Neural progenitor cell (in vitro differentiated cells): ENCODE measurements around the gene KRTAP2-1. TPM values are rescaled to one million over a fixed set of nuclear protein-coding genes. Genes with fewer than 3 reads are reported as not detected.

Experiments used
- DNase-seq: peaks from one replicate; pipeline ENCODE4 v3.0.0-alpha.2; 2016; ENCODE audit warnings: low spot score
- H2AFZ ChIP-seq: fragments of 200-600 bp; sonication (generic); replicated peaks from 2 replicates; pipeline ENCODE4 v1.6.1; 2016; ENCODE audit warnings: antibody characterized with exemption
- H3F3A ChIP-seq: fragments of 200-600 bp; sonication (generic); 2 replicates; pipeline ENCODE4 v1.6.1; 2016; ENCODE audit warnings: antibody characterized with exemption, low read depth
- H3K27ac ChIP-seq: fragments of 200-600 bp; sonication (generic); 2 replicates; pipeline ENCODE4 v1.5.1; 2016; ENCODE audit warnings: mild to moderate bottlenecking
- H3K27me3 ChIP-seq: fragments of 200-600 bp; sonication (generic); 2 replicates; pipeline ENCODE4 v1.6.1; 2016; ENCODE audit warnings: mild to moderate bottlenecking, moderate library complexity
- H3K36me3 ChIP-seq: fragments of 200-600 bp; sonication (generic); 2 replicates; pipeline ENCODE4 v1.5.1; 2016
- H3K4me1 ChIP-seq: fragments of 200-600 bp; sonication (generic); 2 replicates; pipeline ENCODE4 v1.6.1; 2016; ENCODE audit warnings: mixed run types
- H3K4me2 ChIP-seq: fragments of 200-600 bp; sonication (generic); 2 replicates; pipeline ENCODE4 v1.6.1; 2016
- H3K4me3 ChIP-seq: fragments of 200-600 bp; sonication (generic); 2 replicates; pipeline ENCODE4 v1.5.1; 2016
- H3K79me2 ChIP-seq: fragments of 200-600 bp; sonication (generic); 2 replicates; pipeline ENCODE4 v1.6.1; 2016; ENCODE audit warnings: low read depth
- H3K9ac ChIP-seq: fragments of 200-600 bp; sonication (generic); 2 replicates; pipeline ENCODE4 v1.6.1; 2016
- H3K9me3 ChIP-seq: fragments of 200-600 bp; sonication (generic); 2 replicates; pipeline ENCODE4 v1.5.1; 2016; ENCODE audit warnings: low read depth
- H4K20me1 ChIP-seq: fragments of 200-600 bp; sonication (generic); 2 replicates; pipeline ENCODE4 v1.6.1; 2016; ENCODE audit warnings: low read depth
- H3K27ac Mint-ChIP-seq: 3 replicates; pipeline ENCODE4 v1.8.0; 2021; ENCODE audit warnings: mixed read lengths
- H3K27me3 Mint-ChIP-seq: 2 replicates; pipeline ENCODE4 v1.8.0; 2022; ENCODE audit warnings: low read depth, mild to moderate bottlenecking, inconsistent platforms, moderate library complexity, mixed read lengths; ENCODE audit not compliant: insufficient read depth
- H3K36me3 Mint-ChIP-seq: 3 replicates; pipeline ENCODE4 v1.8.0; 2021; ENCODE audit warnings: mixed read lengths
- H3K4me1 Mint-ChIP-seq: 3 replicates; pipeline ENCODE4 v1.8.0; 2021; ENCODE audit warnings: mixed read lengths
- H3K4me3 Mint-ChIP-seq: 3 replicates; pipeline ENCODE4 v1.8.0; 2021; ENCODE audit warnings: mild to moderate bottlenecking, moderate library complexity, mixed read lengths
- H3K9me3 Mint-ChIP-seq: 3 replicates; pipeline ENCODE4 v1.8.0; 2020; ENCODE audit warnings: mixed read lengths
- CTCF ChIP-seq: fragments of 200-600 bp; sonication (generic); IDR thresholded peaks from 2 replicates; pipeline ENCODE4 v1.5.1; 2017; ENCODE audit warnings: antibody characterized with exemption, mild to moderate bottlenecking
- EZH2 ChIP-seq: fragments of 200-600 bp; sonication (generic); IDR thresholded peaks from 2 replicates; pipeline ENCODE4 v1.6.1; 2017; ENCODE audit warnings: antibody characterized with exemption, mild to moderate bottlenecking, moderate library complexity
- EZH2phosphoT487 ChIP-seq: fragments of 200-600 bp; sonication (generic); IDR thresholded peaks from 2 replicates; pipeline ENCODE4 v1.6.1; 2017; ENCODE audit warnings: antibody characterized with exemption
- total RNA-seq: library from RNA; depleted of rRNA; stranded (reverse); fragments of >200 nt; gene quantifications from 2 replicates; pipeline ENCODE4 v1.2.3, GENCODE V29; 2015; ENCODE audit warnings: low replicate concordance

The KRTAP2-1 gene
- total RNA-seq, 1 donor from 2014 or later = not detected

GRCh38 chr17:41029633-41030245, 17.4 kb downstream of the KRTAP2-1 start, which contains the start of gene KRTAP1-4:
TSS of gene KRTAP1-4 (minus strand) at chr17:41030195. CDS start at chr17:41030078, 117 bp downstream.
- H3K9me3 Mint-ChIP-seq = no peaks in the 10 kb centered on the region
- peaks cover 2% of the 10 kb centered on the region for H3K27me3 Mint-ChIP-seq
- Histone ChIP-seq H3K36me3 (no peaks in the 10 kb centered on the region), H3K27ac (no peak within 1 kb of the TSS), H3K79me2 (no peaks in the 10 kb centered on the region), H3K4me1 (no peaks in the 10 kb centered on the region), H3F3A (no peaks in the 10 kb centered on the region), H4K20me1 (no peaks in the 10 kb centered on the region), H3K27me3 (no peaks in the 10 kb centered on the region), H3K4me2 (no peak within 1 kb of the TSS), H3K4me3 (no peak within 1 kb of the TSS), H2AFZ (no peak within 1 kb of the TSS), H3K9ac (no peak within 1 kb of the TSS), H3K9me3 (no peaks in the 10 kb centered on the region)
- H3K4me3 Mint-ChIP-seq = no peak within 1 kb of the TSS
- H3K36me3 Mint-ChIP-seq = no peaks in the 10 kb centered on the region
- no peak for DNase-seq
- no peaks in the 10 kb centered on the region for H3K4me1 Mint-ChIP-seq
- no peak within 1 kb of the TSS for H3K27ac Mint-ChIP-seq
- TF ChIP-seq EZH2 (no peak), EZH2phosphoT487 (no peak), CTCF (no peak)

GRCh38 chr17:41026715-41027471, 20.2 kb downstream of the KRTAP2-1 start, which contains the start of gene KRTAP1-5:
TSS of gene KRTAP1-5 (minus strand) at chr17:41027208. CDS start at chr17:41027155, 53 bp downstream.
- H3K4me1 Mint-ChIP-seq = no peaks in the 10 kb centered on the region

GRCh38 chr17:41024697-41025096, 22.4 kb downstream of the KRTAP2-1 start:
- Mint-ChIP-seq H3K4me3 (no peak overlapping the region), H3K27me3 (no peaks in the 10 kb centered on the region), H3K27ac (no peak overlapping the region), H3K36me3 (no peaks in the 10 kb centered on the region), H3K4me1 (no peaks in the 10 kb centered on the region), H3K9me3 (no peaks in the 10 kb centered on the region)
- TF ChIP-seq EZH2 = no peak
- TF ChIP-seq CTCF = no peak
- no peak for TF ChIP-seq EZH2phosphoT487
- Histone ChIP-seq H3K36me3 (no peaks in the 10 kb centered on the region), H3K4me1 (no peaks in the 10 kb centered on the region), H3K27ac (no peak overlapping the region), H3F3A (no peaks in the 10 kb centered on the region), H4K20me1 (no peaks in the 10 kb centered on the region), H3K9me3 (no peaks in the 10 kb centered on the region), H3K4me2 (no peak overlapping the region), H3K27me3 (no peaks in the 10 kb centered on the region), H3K79me2 (no peaks in the 10 kb centered on the region), H3K4me3 (no peak overlapping the region), H2AFZ (no peak overlapping the region), H3K9ac (no peak overlapping the region)
- no peak for DNase-seq

More at GRCh38 chr17:41026715-41027471, 20.2 kb downstream of the KRTAP2-1 start, which contains the start of gene KRTAP1-5:
- Histone ChIP-seq H2AFZ (no peak within 1 kb of the TSS), H3K9ac (no peak within 1 kb of the TSS), H3K27me3 (no peaks in the 10 kb centered on the region), H3K27ac (no peak within 1 kb of the TSS), H3K4me2 (no peak within 1 kb of the TSS), H3K36me3 (no peaks in the 10 kb centered on the region), H3K9me3 (no peaks in the 10 kb centered on the region), H3F3A (no peaks in the 10 kb centered on the region), H4K20me1 (no peaks in the 10 kb centered on the region), H3K79me2 (no peaks in the 10 kb centered on the region), H3K4me1 (no peaks in the 10 kb centered on the region), H3K4me3 (no peak within 1 kb of the TSS)
- Mint-ChIP-seq H3K9me3 (no peaks in the 10 kb centered on the region), H3K27ac (no peak within 1 kb of the TSS), H3K36me3 (no peaks in the 10 kb centered on the region), H3K27me3 (no peaks in the 10 kb centered on the region), H3K4me3 (no peak within 1 kb of the TSS)
- TF ChIP-seq EZH2 (no peak), CTCF (no peak), EZH2phosphoT487 (no peak)
- DNase-seq = no peak
